Endodermal cell (in vitro differentiated cells): ENCODE results near the gene SLCO2A1. TPM values are rescaled to one million over a fixed set of nuclear protein-coding genes. Genes with fewer than 3 reads are reported as not detected.

Source experiments
- DNase-seq: peaks from one replicate; pipeline ENCODE4 v3.0.0-alpha.2; 2017
- H3K27ac ChIP-seq: 2 replicates; pipeline ENCODE4 v1.5.1; 2013; ENCODE audit warnings: mild to moderate bottlenecking, low read depth, low read length, moderate library complexity
- H3K27me3 ChIP-seq: 2 replicates; pipeline ENCODE4 v1.6.1; 2013; ENCODE audit warnings: mild to moderate bottlenecking, low read length, moderate library complexity; ENCODE audit not compliant: insufficient read depth, control insufficient read depth, poor library complexity, severe bottlenecking
- H3K36me3 ChIP-seq: 2 replicates; pipeline ENCODE4 v1.7.0; 2013; ENCODE audit warnings: mild to moderate bottlenecking, low read length, moderate library complexity; ENCODE audit not compliant: control insufficient read depth, insufficient read depth
- H3K4me1 ChIP-seq: one replicate; pipeline ENCODE4 v1.7.0; 2013; ENCODE audit warnings: low read length; ENCODE audit not compliant: control insufficient read depth, insufficient read depth
- H3K4me3 ChIP-seq: 2 replicates; pipeline ENCODE4 v1.5.1; 2013; ENCODE audit warnings: mild to moderate bottlenecking, low read length, moderate library complexity
- H3K9ac ChIP-seq: 2 replicates; pipeline ENCODE4 v1.6.1; 2013; ENCODE audit warnings: mild to moderate bottlenecking, low read length, moderate library complexity; ENCODE audit not compliant: poor library complexity, severe bottlenecking; ENCODE audit errors: extremely low read depth
- H3K9me3 ChIP-seq: 2 replicates; pipeline ENCODE4 v1.6.1; 2013; ENCODE audit warnings: mild to moderate bottlenecking, low read length, moderate library complexity; ENCODE audit not compliant: control insufficient read depth
- H3K27ac Mint-ChIP-seq: 2 replicates; pipeline ENCODE4 v1.8.0; 2020; ENCODE audit warnings: mixed read lengths
- H3K27me3 Mint-ChIP-seq: 2 replicates; pipeline ENCODE4 v1.8.0; 2021; ENCODE audit warnings: mild to moderate bottlenecking, mixed read lengths; ENCODE audit not compliant: insufficient read depth
- H3K36me3 Mint-ChIP-seq: 2 replicates; pipeline ENCODE4 v1.8.0; 2020; ENCODE audit warnings: low read depth, mixed read lengths
- H3K4me1 Mint-ChIP-seq: 2 replicates; pipeline ENCODE4 v1.8.0; 2020; ENCODE audit warnings: mixed read lengths
- H3K4me3 Mint-ChIP-seq: 2 replicates; pipeline ENCODE4 v1.8.0; 2020; ENCODE audit warnings: mild to moderate bottlenecking, moderate library complexity, mixed read lengths
- H3K9me3 Mint-ChIP-seq: 2 replicates; pipeline ENCODE4 v1.8.0; 2020; ENCODE audit warnings: mild to moderate bottlenecking, mixed read lengths
- WGBS, 2 experiments: methylation state at CpG; one replicate each; pipeline versions ENCODE4 v1.1.5 to v1.1.7; 2013; ENCODE audit warnings: missing lambda C conversion rate in 2 of 2, mixed read lengths in 1 of 2; ENCODE audit not compliant: insufficient coverage in 1 of 2, insufficient read length in 1 of 2; 5-methylcytosine and 5-hydroxymethylcytosine counted together
- total RNA-seq, 2 donors: library from RNA; stranded (reverse); fragmentation: NEBNext Ultra II Directional in 1 of 2; extraction: Animal tissue kit (Norgen Biotek cat#: 25700) in 1 of 2; gene quantifications; 2 replicates in 1 of 2; 3 replicates in 1 of 2; pipeline ENCODE4 v1.2.1, GENCODE V29; 2021
- TF ChIP-seq, protein P1 (sequence below): fragments of 200-600 bp; sonication (generic); conservative IDR thresholded peaks from 2 replicates; pipeline ENCODE4 v1.5.0; 2021; ENCODE audit warnings: antibody characterized with exemption, mild to moderate bottlenecking

SLCO2A1 gene
- total RNA-seq, 2 donors from 2014 or later: 126 to 134 TPM

DNA sequence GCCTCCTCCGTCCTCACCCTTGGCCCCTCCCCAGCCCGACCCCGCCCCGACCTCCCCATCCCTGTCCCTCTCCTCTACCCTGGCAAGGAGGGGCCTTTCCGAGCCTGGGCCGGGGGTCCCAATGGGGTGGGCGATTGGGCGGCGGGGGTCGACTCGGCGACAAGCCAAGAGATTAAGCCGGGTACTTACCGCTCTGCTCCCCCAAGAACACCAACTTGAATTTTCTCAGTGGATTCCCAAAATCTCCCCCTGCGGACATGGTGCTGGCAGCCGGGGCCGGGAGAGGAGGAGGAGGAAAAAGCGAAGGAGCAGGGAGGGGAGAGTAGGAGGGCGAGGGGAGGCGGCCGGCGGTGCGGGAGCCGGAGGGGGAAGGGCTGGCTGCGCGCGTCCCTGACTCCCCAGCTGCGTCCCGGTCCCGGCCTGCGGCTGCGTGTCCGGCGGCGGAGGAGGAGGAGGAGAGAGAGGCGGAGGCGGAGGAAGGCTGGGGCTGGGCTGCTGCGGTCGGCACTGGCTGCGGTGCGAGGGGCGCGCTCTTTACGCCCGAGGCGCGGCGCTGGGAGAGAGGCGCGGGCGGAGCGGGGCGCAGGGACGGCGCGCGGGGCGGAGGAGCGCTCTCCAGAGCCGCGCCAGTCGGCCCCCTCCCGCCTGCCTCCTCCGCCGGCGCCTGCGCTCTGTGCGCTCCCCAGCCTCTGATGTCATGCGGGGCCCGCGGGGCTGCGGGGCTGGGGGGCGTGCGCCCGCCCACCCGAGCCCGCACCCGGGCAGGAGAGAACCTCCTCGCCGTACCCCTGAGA lies 134.3 kb downstream of the SLCO2A1 start, which contains the start of gene RAB6B:
Gene RAB6B (minus strand): TSS at position 675 of the 794 bp plus-strand sequence. CDS start 416 bp downstream, at position 259.
- H3K4me1 Mint-ChIP-seq: no peaks in the 10 kb centered on the region
- TF ChIP-seq, protein P1, sequence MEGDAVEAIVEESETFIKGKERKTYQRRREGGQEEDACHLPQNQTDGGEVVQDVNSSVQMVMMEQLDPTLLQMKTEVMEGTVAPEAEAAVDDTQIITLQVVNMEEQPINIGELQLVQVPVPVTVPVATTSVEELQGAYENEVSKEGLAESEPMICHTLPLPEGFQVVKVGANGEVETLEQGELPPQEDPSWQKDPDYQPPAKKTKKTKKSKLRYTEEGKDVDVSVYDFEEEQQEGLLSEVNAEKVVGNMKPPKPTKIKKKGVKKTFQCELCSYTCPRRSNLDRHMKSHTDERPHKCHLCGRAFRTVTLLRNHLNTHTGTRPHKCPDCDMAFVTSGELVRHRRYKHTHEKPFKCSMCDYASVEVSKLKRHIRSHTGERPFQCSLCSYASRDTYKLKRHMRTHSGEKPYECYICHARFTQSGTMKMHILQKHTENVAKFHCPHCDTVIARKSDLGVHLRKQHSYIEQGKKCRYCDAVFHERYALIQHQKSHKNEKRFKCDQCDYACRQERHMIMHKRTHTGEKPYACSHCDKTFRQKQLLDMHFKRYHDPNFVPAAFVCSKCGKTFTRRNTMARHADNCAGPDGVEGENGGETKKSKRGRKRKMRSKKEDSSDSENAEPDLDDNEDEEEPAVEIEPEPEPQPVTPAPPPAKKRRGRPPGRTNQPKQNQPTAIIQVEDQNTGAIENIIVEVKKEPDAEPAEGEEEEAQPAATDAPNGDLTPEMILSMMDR: no peak
- Histone ChIP-seq H3K27me3 (peaks cover 69% of the 10 kb centered on the region), H3K9me3 (no peaks in the 10 kb centered on the region), H3K36me3 (no peaks in the 10 kb centered on the region), H3K4me1 (no peaks in the 10 kb centered on the region), H3K4me3 (peak within 1 kb of the TSS; percentile 85), H3K27ac (peak within 1 kb of the TSS; percentile 34), H3K9ac (no peak within 1 kb of the TSS)
- H3K4me3 Mint-ChIP-seq: peak within 1 kb of the TSS; percentile 66
- H3K27ac Mint-ChIP-seq: no peak within 1 kb of the TSS
- WGBS, 2 experiments: 0% methylated on average over 1 to 80 of the region's 80 CpGs
- no peaks in the 10 kb centered on the region for H3K9me3 Mint-ChIP-seq
- H3K36me3 Mint-ChIP-seq: no peaks in the 10 kb centered on the region
- peak; percentile 83 for DNase-seq
- H3K27me3 Mint-ChIP-seq: peaks cover 85% of the 10 kb centered on the region

DNA sequence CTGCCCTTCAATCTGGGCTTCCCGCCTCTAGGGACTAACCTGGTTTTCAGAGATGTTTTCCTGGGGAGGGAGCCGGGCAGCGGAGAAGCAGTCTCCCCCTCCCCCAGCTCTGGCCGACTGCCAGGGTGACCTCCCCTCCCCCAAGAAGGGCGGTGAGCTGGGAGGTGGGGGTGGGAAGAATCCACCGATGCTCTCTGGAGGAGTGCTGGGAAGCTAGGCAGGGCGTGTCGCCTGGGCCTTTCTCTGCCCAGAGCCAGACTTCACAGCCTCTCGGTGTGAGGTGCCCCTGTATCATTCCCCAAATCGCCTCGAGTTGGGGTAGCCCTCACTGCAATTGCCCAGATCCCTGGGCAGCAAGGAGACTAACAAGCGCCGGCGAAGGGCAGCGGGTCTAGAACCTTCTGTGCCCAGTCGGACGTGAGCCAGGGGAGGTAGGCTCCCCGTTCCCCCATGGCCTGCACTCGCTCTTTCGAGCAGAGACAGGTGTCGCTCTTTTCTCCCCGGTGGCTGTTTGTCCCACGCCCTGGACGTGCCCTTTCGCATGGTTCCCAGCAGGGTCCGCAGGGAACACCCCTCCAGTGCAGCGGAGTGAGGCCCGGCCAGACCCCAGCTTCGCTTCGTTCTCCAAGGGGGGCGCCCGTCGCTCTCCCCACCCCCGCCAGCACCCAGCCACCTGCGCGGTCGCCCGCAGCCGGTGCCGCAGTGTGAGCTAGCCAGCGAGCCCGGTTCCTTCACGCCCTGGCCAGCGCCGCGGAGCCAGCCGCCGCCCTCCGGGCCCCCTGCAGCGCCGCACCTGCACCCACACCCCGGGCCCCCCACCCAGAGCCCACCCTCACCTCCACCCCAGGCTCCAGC lies 135.1 kb downstream of the SLCO2A1 start:
- Histone ChIP-seq H3K27me3 (peaks cover 61% of the 10 kb centered on the region), H3K4me3 (peak overlapping the region; percentile 68), H3K4me1 (no peaks in the 10 kb centered on the region), H3K27ac (no peak overlapping the region), H3K9me3 (no peaks in the 10 kb centered on the region), H3K9ac (no peak overlapping the region), H3K36me3 (no peaks in the 10 kb centered on the region)
- peak; percentile 67 for DNase-seq
- no peaks in the 10 kb centered on the region for H3K36me3 Mint-ChIP-seq
- peak overlapping the region; percentile 66 for H3K4me3 Mint-ChIP-seq
- H3K27me3 Mint-ChIP-seq: peaks cover 80% of the 10 kb centered on the region
- TF ChIP-seq, protein P1: peak; percentile 28
- H3K4me1 Mint-ChIP-seq: no peaks in the 10 kb centered on the region
- no peaks in the 10 kb centered on the region for H3K9me3 Mint-ChIP-seq
- H3K27ac Mint-ChIP-seq: no peak overlapping the region
- 4% methylated on average over 25 to 51 of the region's 52 CpGs for WGBS, 2 experiments

DNA sequence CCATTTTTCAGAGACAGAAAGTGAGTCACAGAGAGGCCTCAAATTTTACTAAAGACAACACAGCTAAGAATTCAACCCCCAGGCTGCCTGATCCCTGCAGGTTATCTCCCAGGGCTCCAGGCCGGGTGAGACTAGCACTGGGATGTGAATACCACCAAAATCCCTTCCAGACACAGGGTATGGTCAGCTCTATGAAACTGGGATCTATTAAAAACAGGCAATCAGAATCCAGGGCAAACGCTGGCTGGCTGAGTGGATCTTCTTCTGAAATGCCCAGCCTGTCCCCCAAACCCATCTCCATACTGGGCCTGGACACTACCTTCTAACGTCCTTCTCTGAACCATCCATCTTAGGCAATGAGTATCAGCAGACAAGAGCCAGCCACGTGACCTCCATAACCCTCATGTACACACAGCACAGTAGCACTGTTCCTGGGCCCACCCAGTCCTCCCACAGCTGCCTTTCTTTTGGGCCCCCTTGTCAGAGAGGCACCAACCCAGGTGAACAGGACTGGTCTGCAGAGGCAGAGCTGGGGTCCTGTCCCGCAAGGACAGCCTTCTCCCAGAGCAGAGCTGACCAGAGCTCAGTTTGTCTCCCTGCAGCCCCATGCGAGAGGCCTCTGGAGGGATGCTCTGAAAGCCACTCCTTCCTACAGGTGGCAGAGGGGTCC lies 135.9 kb downstream of the SLCO2A1 start:
- Mint-ChIP-seq H3K9me3 (no peaks in the 10 kb centered on the region), H3K4me3 (peak overlapping the region; percentile 66), H3K4me1 (no peaks in the 10 kb centered on the region), H3K36me3 (no peaks in the 10 kb centered on the region), H3K27ac (no peak overlapping the region), H3K27me3 (peaks cover 74% of the 10 kb centered on the region)
- Histone ChIP-seq H3K9me3 (no peaks in the 10 kb centered on the region), H3K36me3 (no peaks in the 10 kb centered on the region), H3K4me3 (peak overlapping the region; percentile 68), H3K27me3 (peaks cover 54% of the 10 kb centered on the region), H3K4me1 (no peaks in the 10 kb centered on the region), H3K9ac (no peak overlapping the region), H3K27ac (no peak overlapping the region)
- 74 to 79% methylated on average over 5 to 6 of the region's 6 CpGs for WGBS, 2 experiments
- TF ChIP-seq, protein P1: no peak
- DNase-seq: no peak
